BLaER1 treated with 17β-estradiol and CSF1 and Interleukin-3, amounts not matched to agents 10 nM and 100 nM (cell line): ENCODE results near the gene RNF11.

ENCODE experiments used
- H3K27ac ChIP-seq, 11 experiments: shearing (Covaris generic); formaldehyde crosslinking; 2 replicates each; pipeline ENCODE4 v1.8.1; 2022
- H3K27me3 ChIP-seq, 11 experiments: shearing (Covaris generic); formaldehyde crosslinking; 2 replicates each; pipeline ENCODE4 v1.8.1; 2022
- H3K36me3 ChIP-seq, 11 experiments: shearing (Covaris generic); formaldehyde crosslinking; 2 replicates each; pipeline ENCODE4 v1.8.1; 2022
- H3K4me1 ChIP-seq, 10 experiments: shearing (Covaris generic); formaldehyde crosslinking; 2 replicates each; pipeline ENCODE4 v1.8.1; 2022
- H3K4me2 ChIP-seq, 11 experiments: shearing (Covaris generic); formaldehyde crosslinking; 2 replicates each; pipeline ENCODE4 v1.8.1; 2022
- H3K4me3 ChIP-seq, 10 experiments: shearing (Covaris generic); formaldehyde crosslinking; 2 replicates each; pipeline ENCODE4 v1.8.1; 2022
- H3K9ac ChIP-seq, 11 experiments: shearing (Covaris generic); formaldehyde crosslinking; 2 replicates each; pipeline ENCODE4 v1.8.1; 2022
- H3K9me3 ChIP-seq, 11 experiments: shearing (Covaris generic); formaldehyde crosslinking; replicated peaks in 1 of 11; 2 replicates each; pipeline ENCODE4 v1.8.1; 2022
- H4K20me1 ChIP-seq, 11 experiments: shearing (Covaris generic); formaldehyde crosslinking; 2 replicates each; pipeline ENCODE4 v1.8.1; 2022
- Cebpa-rat ChIP-seq, 11 experiments: shearing (Covaris generic); IDR thresholded peaks; 2 replicates each; pipeline ENCODE4 v1.8.1; 2022

Gene RNF11

DNA sequence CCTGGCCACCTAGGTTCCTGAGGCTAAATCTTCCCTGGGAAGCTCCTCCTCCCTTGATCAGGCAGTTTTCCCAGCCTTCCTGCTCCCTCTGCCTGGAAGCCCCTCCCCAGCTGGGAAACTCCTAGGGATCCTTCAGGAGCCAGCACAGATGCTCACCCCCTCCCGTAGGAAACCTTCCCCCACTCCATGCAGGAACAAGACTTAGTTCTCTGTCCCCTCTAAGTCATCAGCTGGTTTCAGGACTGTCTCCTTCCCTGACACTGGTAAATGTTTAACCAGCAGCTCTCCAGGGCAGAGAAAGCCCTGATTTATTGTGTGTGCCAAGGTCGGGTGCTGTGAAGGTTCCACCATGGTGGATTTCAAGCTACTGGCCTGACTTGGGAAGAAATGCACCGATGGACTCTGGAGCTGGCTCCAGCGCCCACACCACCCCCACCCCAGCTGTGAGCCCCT, 69.3 kb downstream of the RNF11 start:
- Histone ChIP-seq H3K4me1 (peaks cover 6 to 34% (median 26%) of the 10 kb centered on the region in 10 experiments; a peak in 19 of 20 replicates), H3K4me2 (no peak overlapping the region), H3K36me3 (no peaks in the 10 kb centered on the region), H3K9ac (no peak overlapping the region), H3K4me3 (no peak overlapping the region), H3K27ac (no peak overlapping the region), H3K9me3 (no peaks in the 10 kb centered on the region), H3K27me3 (no peaks in the 10 kb centered on the region), H4K20me1 (no peaks in the 10 kb centered on the region; a peak in 1 of 22 replicates)
- no peak for TF ChIP-seq Cebpa-rat (IDR thresholded peaks at IDR 0.05)

DNA sequence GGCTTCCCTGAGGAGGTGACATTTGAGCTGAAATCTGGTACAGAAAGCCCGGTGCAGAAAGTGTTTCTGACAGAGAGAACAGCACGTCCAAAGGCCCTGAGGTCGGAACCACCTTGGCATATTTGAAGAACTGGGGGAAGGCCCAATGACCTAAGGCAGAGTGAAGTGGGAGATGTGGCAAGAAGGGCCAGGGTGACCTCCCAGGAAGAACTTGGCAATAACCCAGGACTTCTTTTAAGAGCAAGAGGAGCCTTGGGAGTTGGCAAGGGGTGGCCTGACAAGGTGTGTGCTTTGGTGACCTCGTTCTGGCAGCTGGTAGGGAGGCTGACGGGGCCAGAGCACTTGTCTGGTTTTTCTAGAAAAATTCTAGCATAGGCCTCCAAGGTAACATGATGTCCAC, 70.9 kb downstream of the RNF11 start:
- H3K27ac ChIP-seq: no peak overlapping the region
- no peak overlapping the region for H3K9ac ChIP-seq
- no peaks in the 10 kb centered on the region for H3K36me3 ChIP-seq
- no peak overlapping the region for H3K4me3 ChIP-seq
- no peak overlapping the region for H3K4me2 ChIP-seq
- H3K27me3 ChIP-seq: no peaks in the 10 kb centered on the region
- TF ChIP-seq Cebpa-rat (IDR thresholded peaks at IDR 0.05): no peak
- H4K20me1 ChIP-seq: no peaks in the 10 kb centered on the region; a peak in 1 of 22 replicates
- no peaks in the 10 kb centered on the region for H3K9me3 ChIP-seq
- peaks cover 15 to 37% (median 30%) of the 10 kb centered on the region in 10 experiments for H3K4me1 ChIP-seq

DNA sequence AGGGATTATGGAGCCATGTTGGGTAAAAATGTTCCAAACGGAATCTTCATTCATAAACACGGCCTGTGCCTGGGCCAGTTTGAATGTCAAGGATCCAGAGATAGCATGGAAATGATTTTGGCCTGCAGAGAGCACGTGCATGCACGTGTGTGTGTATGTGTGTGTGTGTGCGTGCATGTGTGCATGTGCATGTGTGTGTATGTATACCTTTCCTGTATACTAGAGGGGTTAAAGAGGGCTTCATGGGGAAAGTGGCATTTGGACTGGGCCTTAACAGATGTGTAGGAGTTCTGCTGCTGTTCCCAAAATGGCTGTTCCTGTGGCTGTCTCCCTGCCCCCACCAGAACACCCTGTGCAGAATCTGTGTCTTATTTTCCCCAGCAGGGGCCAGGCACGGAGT, 72.6 kb downstream of the RNF11 start:
- H3K4me3 ChIP-seq: no peak overlapping the region
- peaks cover 15 to 47% (median 27%) of the 10 kb centered on the region in 10 experiments for H3K4me1 ChIP-seq
- no peaks in the 10 kb centered on the region; a peak in 1 of 22 replicates for H4K20me1 ChIP-seq
- TF ChIP-seq Cebpa-rat (IDR thresholded peaks at IDR 0.05): no peak
- no peak overlapping the region for H3K9ac ChIP-seq
- no peaks in the 10 kb centered on the region for H3K9me3 ChIP-seq
- no peaks in the 10 kb centered on the region for H3K27me3 ChIP-seq
- H3K4me2 ChIP-seq: no peak overlapping the region
- H3K36me3 ChIP-seq: no peaks in the 10 kb centered on the region
- no peak overlapping the region for H3K27ac ChIP-seq

DNA sequence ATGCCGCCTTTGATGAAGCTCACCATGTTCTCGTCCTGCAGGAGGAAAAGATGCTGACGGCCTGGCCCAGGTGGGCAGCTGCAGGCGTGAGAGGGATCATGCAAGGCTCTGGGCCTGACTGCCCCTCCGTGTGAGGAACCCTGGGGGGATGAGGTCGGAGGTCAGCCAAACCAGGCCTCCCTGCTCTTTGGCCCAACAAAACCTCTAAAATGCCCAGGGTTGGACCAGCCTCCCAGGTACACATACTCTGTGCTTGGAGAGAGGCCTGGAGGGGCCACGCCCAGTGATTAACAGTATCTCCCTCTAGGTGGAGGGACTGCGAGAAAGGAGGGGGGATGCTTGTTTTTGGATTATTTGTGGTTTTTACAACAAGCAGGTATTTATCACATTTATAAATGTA, 73.2 kb downstream of the RNF11 start:
- Histone ChIP-seq H4K20me1 (no peaks in the 10 kb centered on the region; a peak in 1 of 22 replicates), H3K9ac (no peak overlapping the region), H3K36me3 (no peaks in the 10 kb centered on the region), H3K27ac (no peak overlapping the region), H3K4me3 (no peak overlapping the region), H3K27me3 (no peaks in the 10 kb centered on the region), H3K4me2 (no peak overlapping the region), H3K9me3 (no peaks in the 10 kb centered on the region), H3K4me1 (peaks cover 20 to 47% (median 27%) of the 10 kb centered on the region in 10 experiments)
- TF ChIP-seq Cebpa-rat (IDR thresholded peaks at IDR 0.05): no peak

DNA sequence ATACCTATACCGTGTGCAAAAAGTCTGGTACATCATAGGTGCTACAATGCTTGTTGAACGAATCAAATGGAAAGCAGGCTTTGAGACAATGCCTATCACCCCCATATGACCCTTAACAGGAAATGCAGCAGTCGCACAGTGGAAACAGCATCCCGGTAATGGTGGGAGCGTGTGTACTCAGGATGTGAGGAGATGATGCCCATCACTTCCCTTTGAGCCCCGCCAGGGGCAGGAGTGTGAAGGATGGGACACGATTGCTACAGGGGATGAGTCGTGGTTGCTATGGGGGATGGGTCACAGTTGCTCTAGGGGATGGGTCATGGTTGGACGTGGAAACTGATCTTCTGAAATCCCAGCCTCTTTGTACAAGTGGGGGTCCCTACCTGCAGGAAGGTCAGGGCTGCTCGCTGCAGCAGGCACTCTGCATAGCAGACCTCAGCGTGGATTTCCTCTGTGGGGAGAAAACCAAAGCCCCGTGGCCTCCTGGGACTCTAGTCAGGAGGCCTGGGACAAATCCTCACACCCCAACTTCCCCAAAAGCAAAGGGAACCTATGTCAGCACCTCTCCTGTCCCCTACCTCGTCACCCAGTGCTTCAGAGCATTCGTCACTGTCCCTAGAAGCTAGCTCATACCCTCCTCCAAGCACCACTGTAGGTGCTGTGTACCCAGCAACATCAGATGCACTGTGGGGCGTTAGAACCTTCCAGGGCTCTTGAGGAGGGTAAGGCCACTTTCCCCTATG, 75.0 kb downstream of the RNF11 start:
- H3K36me3 ChIP-seq: no peaks in the 10 kb centered on the region
- peak overlapping the region; percentile 46 to 83 (median 68) for H3K4me2 ChIP-seq
- peak overlapping the region in 6 of 11 experiments; percentile 7 to 44 (median 28); a peak in 6 of 22 replicates for H3K27ac ChIP-seq

DNA sequence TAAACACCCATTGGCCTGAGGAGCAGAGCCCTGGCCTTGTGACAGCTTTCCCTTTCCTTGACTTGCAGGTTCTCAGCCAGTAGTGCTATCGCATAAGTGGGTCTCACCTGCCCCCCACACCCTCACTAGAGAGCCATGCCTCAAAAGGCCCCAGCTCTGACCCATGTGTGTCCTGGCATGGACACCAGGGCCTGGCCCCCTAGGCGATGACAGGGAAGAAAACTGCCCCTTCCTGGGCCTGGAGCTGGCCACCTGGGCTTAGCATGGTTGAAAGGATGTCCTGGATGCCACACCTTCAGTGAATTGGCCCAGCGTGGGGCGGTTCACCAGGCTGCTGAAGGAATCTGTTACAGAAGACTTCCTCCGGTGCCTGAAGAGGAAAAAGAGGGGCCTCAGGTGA, 75.8 kb downstream of the RNF11 start:
- peak overlapping the region in 1 of 11 experiments; percentile 7; a peak in 1 of 22 replicates for H3K27ac ChIP-seq
- no peaks in the 10 kb centered on the region for H3K27me3 ChIP-seq
- no peaks in the 10 kb centered on the region for H3K9me3 ChIP-seq
- H3K36me3 ChIP-seq: no peaks in the 10 kb centered on the region
- no peaks in the 10 kb centered on the region for H4K20me1 ChIP-seq
- H3K4me2 ChIP-seq: peak overlapping the region in 8 of 11 experiments; percentile 47 to 83 (median 71); a peak in 3 of 22 replicates
- no peak overlapping the region for H3K4me3 ChIP-seq
- H3K4me1 ChIP-seq: peaks cover 23 to 53% (median 32%) of the 10 kb centered on the region in 10 experiments
- TF ChIP-seq Cebpa-rat (IDR thresholded peaks at IDR 0.05): no peak
- no peak overlapping the region for H3K9ac ChIP-seq

More for the DNA sequence above, 75.0 kb downstream of the RNF11 start:
- Histone ChIP-seq H3K4me1 (peaks cover 23 to 53% (median 32%) of the 10 kb centered on the region in 10 experiments), H3K4me3 (no peak overlapping the region), H4K20me1 (no peaks in the 10 kb centered on the region), H3K27me3 (no peaks in the 10 kb centered on the region), H3K9ac (no peak overlapping the region), H3K9me3 (no peaks in the 10 kb centered on the region)
- TF ChIP-seq Cebpa-rat (IDR thresholded peaks at IDR 0.05): no peak

DNA sequence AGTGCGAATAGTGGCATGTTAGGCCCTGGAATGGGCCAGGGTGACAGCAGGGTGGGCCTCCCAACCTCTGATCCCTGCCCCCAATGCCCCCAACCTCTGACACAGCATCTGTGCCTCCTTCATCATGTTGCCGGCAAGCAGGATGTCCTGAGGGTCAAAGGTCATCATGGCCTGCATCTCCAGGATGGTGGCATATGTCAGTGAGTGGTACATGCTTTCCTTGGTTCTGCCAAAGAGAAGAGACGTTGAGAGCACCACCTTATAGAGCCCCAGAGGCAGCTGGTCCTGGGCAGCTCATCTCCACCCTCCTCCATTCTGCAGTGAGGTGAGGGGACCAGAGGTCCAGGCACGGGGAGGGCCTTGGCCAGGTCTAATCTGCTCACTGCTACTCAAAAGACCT, 76.6 kb downstream of the RNF11 start:
- peak overlapping the region in 3 of 11 experiments; percentile 55 to 79 (median 59); a peak in 4 of 22 replicates for H3K4me2 ChIP-seq
- H3K4me3 ChIP-seq: no peak overlapping the region
- H4K20me1 ChIP-seq: no peaks in the 10 kb centered on the region

DNA sequence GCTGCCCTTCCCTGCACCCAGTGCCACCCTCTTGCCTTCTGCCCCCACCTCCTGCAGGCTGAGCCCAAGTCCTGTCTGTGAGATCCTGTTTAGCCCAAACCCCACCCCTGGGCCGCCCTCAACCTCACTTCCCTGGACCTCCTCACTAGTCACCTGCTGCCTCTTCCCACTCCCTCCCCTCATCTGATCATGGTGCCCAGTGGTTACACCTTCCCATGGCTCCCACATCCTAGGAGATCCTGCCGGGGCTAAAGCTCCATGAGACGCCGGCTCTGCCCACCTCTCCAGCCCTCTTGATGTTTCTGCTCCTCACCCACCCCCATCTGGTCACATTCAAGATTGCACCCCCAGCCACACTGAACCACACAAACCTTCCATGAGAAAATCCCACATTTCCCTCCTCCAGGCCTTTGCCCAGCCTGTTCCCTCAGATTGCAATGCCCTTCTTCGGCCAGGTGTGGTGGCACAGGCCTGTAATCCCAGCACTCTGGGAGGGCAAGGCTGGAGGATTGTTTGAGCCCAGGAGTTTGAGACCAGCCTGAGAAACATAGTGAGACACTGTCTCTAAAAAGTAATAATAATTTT, 77.3 kb downstream of the RNF11 start:
- Histone ChIP-seq H3K36me3 (no peaks in the 10 kb centered on the region), H3K4me1 (peaks cover 23 to 53% (median 33%) of the 10 kb centered on the region in 10 experiments), H4K20me1 (no peaks in the 10 kb centered on the region), H3K9ac (no peak overlapping the region), H3K4me3 (no peak overlapping the region), H3K9me3 (no peaks in the 10 kb centered on the region), H3K27ac (peak overlapping the region in 4 of 11 experiments; percentile 42 to 62 (median 56); a peak in 6 of 22 replicates), H3K27me3 (no peaks in the 10 kb centered on the region), H3K4me2 (peak overlapping the region in 5 of 11 experiments; percentile 55 to 79 (median 71); a peak in 9 of 22 replicates)
- no peak for TF ChIP-seq Cebpa-rat (IDR thresholded peaks at IDR 0.05)

More for the DNA sequence above, 76.6 kb downstream of the RNF11 start:
- no peak overlapping the region for H3K9ac ChIP-seq
- H3K27ac ChIP-seq: no peak overlapping the region; a peak in 1 of 22 replicates
- no peak for TF ChIP-seq Cebpa-rat (IDR thresholded peaks at IDR 0.05)
- H3K36me3 ChIP-seq: no peaks in the 10 kb centered on the region
- peaks cover 23 to 53% (median 33%) of the 10 kb centered on the region in 10 experiments for H3K4me1 ChIP-seq
- H3K9me3 ChIP-seq: no peaks in the 10 kb centered on the region
- no peaks in the 10 kb centered on the region for H3K27me3 ChIP-seq
